HCT116 (cell line): ENCODE data around the gene LHPP. TPM values are rescaled to one million over a fixed set of nuclear protein-coding genes. Genes with fewer than 3 reads are reported as not detected.

Experiments
- ATAC-seq: fragments of 200-7000 bp; cut with Tn5 transposase; 2 replicates; pipeline ENCODE4 v1.9.1; 2020; ENCODE audit warnings: mild to moderate bottlenecking, moderate library complexity
- BruUV-seq: library from RNA; stranded (reverse); fragments of 400-500 nt; replicated peaks from 2 replicates; lab custom pipeline; 2021; lab: Mats Ljungman, UMichigan
- CTCF ChIA-PET: fragments of 300-600 bp; sonication (Branson Sonifier 250); formaldehyde crosslinking; loops from one replicate; lab custom pipeline; 2021; ENCODE audit warnings: antibody characterized with exemption; lab: Charles Lee
- POLR2A ChIA-PET: fragments of 300-600, 350-600 bp; sonication (Branson Sonifier 250); formaldehyde crosslinking; loops from one replicate; lab custom pipeline; 2021; ENCODE audit warnings: antibody characterized with exemption; lab: Charles Lee
- RAD21 ChIA-PET, 2 experiments: fragments of 300-600 bp; sonication (Branson Sonifier 250); formaldehyde crosslinking; loops; one replicate each; lab custom pipeline; 2023; ENCODE audit warnings: low total read pairs in 2 of 2; ENCODE audit not compliant: uncharacterized antibody in 2 of 2, unreplicated experiment in 2 of 2, low non-redundant PET in 1 of 2; lab: Charles Lee
- DNase-seq: peaks from one replicate; pipeline ENCODE4 v3.0.0-alpha.2; 2010; ENCODE audit warnings: low read depth, low spot score
- H2AFZ ChIP-seq: fragments of 200-600 bp; shearing (Covaris generic), sonication (generic); 2 replicates; pipeline ENCODE4 v1.6.1; 2017; ENCODE audit warnings: low read depth, mixed run types, mixed read lengths, antibody characterized with exemption, low read length; ENCODE audit not compliant: poor library complexity, severe bottlenecking
- H3K27ac ChIP-seq: 2 replicates; pipeline ENCODE4 v1.5.1; 2012; ENCODE audit warnings: low read depth, low read length
- H3K27me3 ChIP-seq: fragments of 200-600 bp; sonication (generic); 2 replicates; pipeline ENCODE4 v1.6.1; 2016; ENCODE audit warnings: mixed run types, low read length, mixed read lengths; ENCODE audit not compliant: insufficient read depth
- H3K36me3 ChIP-seq, 2 experiments: fragments of 200-500 bp in 1 of 2; fragments of 200-600 bp in 1 of 2; sonication (Bioruptor generic) in 1 of 2; sonication (generic) in 1 of 2; 2 replicates each; pipeline versions ENCODE4 v1.5.1 to v1.6.1; 2014 to 2016; ENCODE audit warnings: low read length in 2 of 2, inconsistent platforms in 1 of 2, mixed read lengths in 1 of 2, mixed run types in 1 of 2; ENCODE audit not compliant: insufficient read depth in 2 of 2, control insufficient read depth in 1 of 2
- H3K4me1 ChIP-seq, 2 experiments: fragments of 200-600 bp in 1 of 2; sonication (generic) in 1 of 2; 2 replicates each; pipeline versions ENCODE4 v1.5.1 to v1.6.1; 2012 to 2017; ENCODE audit warnings: low read length in 2 of 2, inconsistent platforms in 1 of 2, mild to moderate bottlenecking in 1 of 2, mixed read lengths in 1 of 2, mixed run types in 1 of 2, moderate library complexity in 1 of 2; ENCODE audit not compliant: insufficient read depth in 2 of 2, control insufficient read depth in 1 of 2
- H3K4me2 ChIP-seq: fragments of 200-600 bp; sonication (generic); 2 replicates; pipeline ENCODE4 v1.6.1; 2017; ENCODE audit warnings: mixed run types, low read length, mixed read lengths
- H3K4me3 ChIP-seq, 2 experiments: fragments of 200-600 bp in 1 of 2; sonication (generic) in 1 of 2; replicated peaks in 1 of 2; 2 replicates each; pipeline ENCODE4 v1.5.1; 2011 to 2016; ENCODE audit warnings: low read length in 2 of 2, control low read depth in 1 of 2, low read depth in 1 of 2, mild to moderate bottlenecking in 1 of 2, mixed read lengths in 1 of 2, mixed run types in 1 of 2
- H3K79me2 ChIP-seq: fragments of 200-600 bp; sonication (generic); 2 replicates; pipeline ENCODE4 v1.6.1; 2017; ENCODE audit warnings: mild to moderate bottlenecking, mixed run types, low read length, moderate library complexity, mixed read lengths; ENCODE audit not compliant: insufficient read depth
- H3K9ac ChIP-seq: fragments of 200-600 bp; sonication (generic); 2 replicates; pipeline ENCODE4 v1.6.1; 2016; ENCODE audit warnings: low read length, mixed read lengths
- H3K9me2 ChIP-seq: fragments of 200-600 bp; sonication (generic), shearing (Covaris generic); 2 replicates; pipeline ENCODE4 v1.6.1; 2017; ENCODE audit warnings: mixed run types, mild to moderate bottlenecking, moderate library complexity; ENCODE audit not compliant: insufficient read depth
- H3K9me3 ChIP-seq, 2 experiments: fragments of 200-500 bp in 1 of 2; fragments of 200-600 bp in 1 of 2; sonication (Bioruptor generic) in 1 of 2; sonication (generic) in 1 of 2; 2 replicates each; pipeline ENCODE4 v1.6.1; 2014 to 2017; ENCODE audit warnings: low read length in 2 of 2, mixed read lengths in 2 of 2, inconsistent platforms in 1 of 2, low read depth in 1 of 2, mild to moderate bottlenecking in 1 of 2, mixed run types in 1 of 2, moderate library complexity in 1 of 2; ENCODE audit not compliant: control insufficient read depth in 1 of 2, insufficient read depth in 1 of 2
- H4K20me1 ChIP-seq: fragments of 200-600 bp; sonication (generic), shearing (Covaris generic); 2 replicates; pipeline ENCODE4 v1.6.1; 2017; ENCODE audit warnings: mixed run types, mild to moderate bottlenecking, moderate library complexity; ENCODE audit not compliant: insufficient read depth
- CBX3 ChIP-seq: IDR thresholded peaks from 2 replicates; pipeline ENCODE4 v1.6.1; 2012; ENCODE audit warnings: low read depth
- CTCF ChIP-seq, 3 experiments: fragments of 200-600 bp in 1 of 3; sonication (generic) in 1 of 3; IDR thresholded peaks in 2 of 3; conservative IDR thresholded peaks in 1 of 3; 2 replicates each; pipeline ENCODE4 v1.5.1; 2012 to 2017; ENCODE audit warnings: low read depth in 2 of 3, low read length in 2 of 3, antibody characterized with exemption in 1 of 3, borderline replicate concordance in 1 of 3, control low read depth in 1 of 3, mild to moderate bottlenecking in 1 of 3, mixed read lengths in 1 of 3, mixed run types in 1 of 3, moderate library complexity in 1 of 3; ENCODE audit not compliant: insufficient read depth in 1 of 3
- EGR1 ChIP-seq: IDR thresholded peaks from 2 replicates; pipeline ENCODE4 v1.6.1; 2012; ENCODE audit warnings: low read depth
- EZH2 ChIP-seq: fragments of 200-600 bp; sonication (generic); IDR thresholded peaks from 2 replicates; pipeline ENCODE4 v1.6.1; 2017; ENCODE audit warnings: antibody characterized with exemption, mixed run types
- FOSL1 ChIP-seq: IDR thresholded peaks from 2 replicates; pipeline ENCODE4 v1.6.1; 2012; ENCODE audit warnings: low read depth
- JUND ChIP-seq: IDR thresholded peaks from 2 replicates; pipeline ENCODE4 v1.6.1; 2012
- POLR2A ChIP-seq: IDR thresholded peaks from 2 replicates; pipeline ENCODE4 v1.7.0; 2011; ENCODE audit warnings: borderline replicate concordance; ENCODE audit not compliant: insufficient read depth, insufficient read length; ENCODE audit errors: extremely low read depth
- POLR2AphosphoS5 ChIP-seq: IDR thresholded peaks from 2 replicates; pipeline ENCODE4 v1.6.1; 2011; ENCODE audit warnings: mild to moderate bottlenecking, low read depth, low read length, moderate library complexity
- RAD21 ChIP-seq: IDR thresholded peaks from 2 replicates; pipeline ENCODE4 v1.6.1; 2012; ENCODE audit warnings: low read depth, mild to moderate bottlenecking
- SIN3A ChIP-seq: IDR thresholded peaks from 2 replicates; pipeline ENCODE4 v1.6.1; 2012; ENCODE audit warnings: low read depth
- SP1 ChIP-seq: IDR thresholded peaks from 2 replicates; pipeline ENCODE4 v1.6.1; 2012; ENCODE audit warnings: low read depth
- YY1 ChIP-seq: IDR thresholded peaks from 2 replicates; pipeline ENCODE4 v1.6.1; 2011; ENCODE audit warnings: low read length, low read depth, moderate library complexity, mild to moderate bottlenecking; ENCODE audit not compliant: insufficient replicate concordance; ENCODE audit errors: extremely low read depth
- ZBTB33 ChIP-seq: IDR thresholded peaks from 2 replicates; pipeline ENCODE4 v1.6.1; 2011; ENCODE audit warnings: mild to moderate bottlenecking, low read length, moderate library complexity; ENCODE audit not compliant: insufficient replicate concordance; ENCODE audit errors: extremely low read depth
- ZFX ChIP-seq: fragments of 450-650 bp; IDR thresholded peaks from 2 replicates; pipeline ENCODE4 v1.6.1; 2017
- intact Hi-C: fragments of 100-400 bp; cut with micrococcal nuclease; formaldehyde crosslinking; loops from 2 replicates; pipeline ENCODE4 v1.10.0; 2022
- total RNA-seq: library from RNA; stranded (reverse); gene quantifications from one replicate; pipeline ENCODE4 v1.2.1, GENCODE V29; 2021; ENCODE audit not compliant: unreplicated experiment
- TF ChIP-seq, protein P1 (sequence below): IDR thresholded peaks from 2 replicates; pipeline ENCODE4 v1.6.1; 2012
- TF ChIP-seq, protein P2 (sequence below): IDR thresholded peaks from 2 replicates; pipeline ENCODE4 v1.6.1; 2012

Gene LHPP
- total RNA-seq, 1 experiment from 2014 or later = 45.8 TPM

GRCh38 chr10:124472071-124472470 is 10.4 kb downstream of the LHPP start:
- ATAC-seq (no peak), DNase-seq (no peak)
- no TSS peak for BruUV-seq
- CTCF ChIA-PET = interaction anchor here (1.2 kb wide), 1 partner anchor 11 kb away, joined by 4 read pairs; the partner anchor contains the start of gene LHPP
- Histone ChIP-seq H3K27me3 (no peaks in the 10 kb centered on the region), H3K9me3 (no peaks in the 10 kb centered on the region), H3K79me2 (peaks cover 2% of the 10 kb centered on the region; the same call in 1 of the 2 replicates), H2AFZ (no peak overlapping the region), H4K20me1 (no peaks in the 10 kb centered on the region), H3K4me2 (no peak overlapping the region), H3K27ac (no peak overlapping the region), H3K4me1 (peaks cover 3 to 9% of the 10 kb centered on the region in 2 experiments; a peak in 2 of 4 replicates), H3K9me2 (no peaks in the 10 kb centered on the region), H3K9ac (no peak overlapping the region), H3K36me3 (no peaks in the 10 kb centered on the region), H3K4me3 (no peak overlapping the region)
- TF ChIP-seq EGR1 (no peak), POLR2AphosphoS5 (no peak), ZFX (no peak), FOSL1 (no peak), SIN3A (no peak), RAD21 (no peak), SP1 (no peak), JUND (no peak)
- TF ChIP-seq, protein P1, sequence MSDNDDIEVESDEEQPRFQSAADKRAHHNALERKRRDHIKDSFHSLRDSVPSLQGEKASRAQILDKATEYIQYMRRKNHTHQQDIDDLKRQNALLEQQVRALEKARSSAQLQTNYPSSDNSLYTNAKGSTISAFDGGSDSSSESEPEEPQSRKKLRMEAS = no peak
- TF ChIP-seq, protein P2, sequence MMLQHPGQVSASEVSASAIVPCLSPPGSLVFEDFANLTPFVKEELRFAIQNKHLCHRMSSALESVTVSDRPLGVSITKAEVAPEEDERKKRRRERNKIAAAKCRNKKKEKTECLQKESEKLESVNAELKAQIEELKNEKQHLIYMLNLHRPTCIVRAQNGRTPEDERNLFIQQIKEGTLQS = no peak
- intact Hi-C loops = no loop called here
- RAD21 ChIA-PET = no interaction called here
- POLR2A ChIA-PET = interaction anchor here (1.1 to 1.3 kb wide), 2 partner anchors 11 to 306 kb away, joined by 3 read pairs; partner anchors contain the start of gene LHPP

- no peak overlapping the region for H3K4me3 ChIP-seq
- H3K36me3 ChIP-seq = no peaks in the 10 kb centered on the region
- H3K4me1 ChIP-seq = peaks cover 3 to 9% of the 10 kb centered on the region in 2 experiments; a peak in 2 of 4 replicates
- intact Hi-C loops = no loop called here
- no peak overlapping the region for H2AFZ ChIP-seq
- H3K9me3 ChIP-seq = no peaks in the 10 kb centered on the region
- no TSS peak for BruUV-seq
- ChIA-PET RAD21 (no interaction called here), CTCF (interaction anchor here (1.2 kb wide), 1 partner anchor 900 kb away, joined by 4 read pairs; no protein-coding TSS in a partner anchor)
- no peaks in the 10 kb centered on the region for H4K20me1 ChIP-seq
- H3K79me2 ChIP-seq = no peaks in the 10 kb centered on the region
- no peaks in the 10 kb centered on the region for H3K27me3 ChIP-seq
- no peak overlapping the region for H3K4me2 ChIP-seq
- no peak for ATAC-seq
- TF ChIP-seq SIN3A (no peak), CTCF (IDR thresholded peaks at IDR 0.05 in 2 of 3, conservative IDR thresholded peaks at IDR 0.05 in 1 of 3; ENCODE audit: borderline replicate concordance in 1 of 3, insufficient read depth in 1 of 3, low read depth in 2 of 3, low read length in 2 of 3) (no peak), YY1 (no peak), ZFX (no peak), FOSL1 (no peak), EGR1 (no peak), ZBTB33 (no peak), SP1 (no peak), POLR2A (no peak), JUND (no peak), EZH2 (no peak), CBX3 (no peak), RAD21 (no peak)
- TF ChIP-seq, protein P1 = no peak
- TF ChIP-seq, all 23 proteins: peak for 0
- H3K9ac ChIP-seq = no peak overlapping the region
- DNase-seq = no peak
- POLR2A ChIA-PET = interaction anchor here (1.1 to 1.3 kb wide), 2 partner anchors 12 to 305 kb away, joined by 3 read pairs; partner anchors contain the start of gene LHPP
- H3K27ac ChIP-seq = no peak overlapping the region
- H3K9me2 ChIP-seq = no peaks in the 10 kb centered on the region
Measured at GRCh38 chr10:124473070-124473469, 11.4 kb downstream of the LHPP start.
